Hepatocyte (in vitro differentiated cells): ENCODE data around the gene STK17A. TPM values are rescaled to one million over a fixed set of nuclear protein-coding genes. Genes with fewer than 3 reads are reported as not detected.

Experiments
- DNase-seq: peaks from one replicate; pipeline ENCODE4 v3.0.0-alpha.2; 2016; ENCODE audit warnings: low spot score
- H2AFZ ChIP-seq: fragments of 200-600 bp; sonication (generic); 2 replicates; pipeline ENCODE4 v1.6.0; 2016; ENCODE audit warnings: antibody characterized with exemption, mild to moderate bottlenecking
- H3K27ac ChIP-seq: fragments of 200-600 bp; sonication (generic); 2 replicates; pipeline ENCODE4 v1.5.1; 2016; ENCODE audit warnings: mild to moderate bottlenecking
- H3K27me3 ChIP-seq: fragments of 200-600 bp; sonication (generic); 2 replicates; pipeline ENCODE4 v1.6.1; 2016
- H3K36me3 ChIP-seq: fragments of 200-600 bp; sonication (generic); replicated peaks from 2 replicates; pipeline ENCODE4 v1.5.1; 2016; ENCODE audit warnings: low read depth; ENCODE audit not compliant: insufficient read depth
- H3K4me1 ChIP-seq: fragments of 200-600 bp; sonication (generic); 2 replicates; pipeline ENCODE4 v1.5.1; 2016; ENCODE audit warnings: mild to moderate bottlenecking, moderate library complexity; ENCODE audit not compliant: insufficient read depth
- H3K4me2 ChIP-seq: fragments of 200-600 bp; sonication (generic); 2 replicates; pipeline ENCODE4 v1.6.0; 2016
- H3K4me3 ChIP-seq: fragments of 200-600 bp; sonication (generic); 2 replicates; pipeline ENCODE4 v1.5.1; 2016; ENCODE audit warnings: mild to moderate bottlenecking
- H3K79me2 ChIP-seq: fragments of 200-600 bp; sonication (generic); 2 replicates; pipeline ENCODE4 v1.6.0; 2017; ENCODE audit warnings: mild to moderate bottlenecking
- H3K9me2 ChIP-seq: fragments of 200-600 bp; sonication (generic); replicated peaks from 2 replicates; pipeline ENCODE4 v1.6.0; 2017; ENCODE audit warnings: mild to moderate bottlenecking; ENCODE audit not compliant: insufficient read depth
- H3K9me3 ChIP-seq: fragments of 200-600 bp; sonication (generic); 2 replicates; pipeline ENCODE4 v1.5.1; 2016; ENCODE audit warnings: low read depth, mild to moderate bottlenecking
- H4K20me1 ChIP-seq: fragments of 200-600 bp; sonication (generic); 2 replicates; pipeline ENCODE4 v1.6.0; 2016; ENCODE audit warnings: mild to moderate bottlenecking; ENCODE audit not compliant: insufficient read depth, poor library complexity, severe bottlenecking
- EZH2 ChIP-seq: fragments of 200-600 bp; sonication (generic); IDR thresholded peaks from 2 replicates; pipeline ENCODE4 v1.6.1; 2016; ENCODE audit warnings: antibody characterized with exemption, mild to moderate bottlenecking, borderline replicate concordance
- EZH2phosphoT487 ChIP-seq: fragments of 200-600 bp; sonication (generic); IDR thresholded peaks from one replicate; pipeline ENCODE4 v1.6.1; 2018; ENCODE audit warnings: antibody characterized with exemption, mild to moderate bottlenecking, low read depth, moderate library complexity; ENCODE audit not compliant: unreplicated experiment, severe bottlenecking
- WGBS: methylation state at CpG from one replicate; pipeline ENCODE4 v1.1.6; 2016; ENCODE audit warnings: low lambda C conversion rate; ENCODE audit errors: missing lambda C conversion rate; 5-methylcytosine and 5-hydroxymethylcytosine counted together
- polyA plus RNA-seq: library from polyadenylated mRNA; unstranded; fragments of >200 nt; fragmentation: Nextera tagmentation; extraction: Ambion mirVana; gene quantifications from 2 replicates; pipeline ENCODE4 v1.2.1, GENCODE V29; 2016
- total RNA-seq: library from RNA; depleted of rRNA; stranded (reverse); fragments of >200 nt; gene quantifications from 2 replicates; pipeline ENCODE4 v1.2.3, GENCODE V29; 2014
- TF ChIP-seq, protein P1 (sequence below): fragments of 200-600 bp; sonication (generic); IDR thresholded peaks from 2 replicates; pipeline ENCODE4 v1.5.1; 2016; ENCODE audit warnings: antibody characterized with exemption, mild to moderate bottlenecking; ENCODE audit not compliant: poor library complexity

STK17A gene
- total and polyA plus RNA-seq, 2 experiments from 2014 or later, result 21.1 to 23.6 TPM

DNA sequence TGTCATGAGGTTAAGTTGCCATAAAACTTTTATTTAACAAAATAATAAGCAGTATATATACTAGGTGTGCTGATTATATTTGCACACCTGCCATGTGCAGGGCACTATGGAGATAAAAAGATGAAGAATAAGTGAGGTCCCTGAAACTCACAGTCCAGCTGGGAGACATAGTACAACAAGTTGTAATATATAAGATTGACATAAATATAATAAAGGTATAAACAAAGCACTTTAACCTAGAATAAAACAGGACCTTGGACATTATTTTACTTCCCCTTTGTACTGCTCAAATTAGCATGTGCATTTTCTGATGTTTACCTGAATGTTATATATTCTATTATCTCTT is 6.2 kb downstream of the STK17A start:
- Histone ChIP-seq H4K20me1 (peaks cover 23% of the 10 kb centered on the region), H3K4me3 (no peak overlapping the region), H2AFZ (no peak overlapping the region), H3K4me2 (no peak overlapping the region), H3K4me1 (peaks cover 18% of the 10 kb centered on the region), H3K27me3 (no peaks in the 10 kb centered on the region), H3K9me2 (no peaks in the 10 kb centered on the region), H3K9me3 (no peaks in the 10 kb centered on the region), H3K36me3 (no peaks in the 10 kb centered on the region), H3K79me2 (peaks cover 96% of the 10 kb centered on the region), H3K27ac (no peak overlapping the region)
- TF ChIP-seq EZH2phosphoT487 (no peak), EZH2 (no peak)
- TF ChIP-seq, protein P1, sequence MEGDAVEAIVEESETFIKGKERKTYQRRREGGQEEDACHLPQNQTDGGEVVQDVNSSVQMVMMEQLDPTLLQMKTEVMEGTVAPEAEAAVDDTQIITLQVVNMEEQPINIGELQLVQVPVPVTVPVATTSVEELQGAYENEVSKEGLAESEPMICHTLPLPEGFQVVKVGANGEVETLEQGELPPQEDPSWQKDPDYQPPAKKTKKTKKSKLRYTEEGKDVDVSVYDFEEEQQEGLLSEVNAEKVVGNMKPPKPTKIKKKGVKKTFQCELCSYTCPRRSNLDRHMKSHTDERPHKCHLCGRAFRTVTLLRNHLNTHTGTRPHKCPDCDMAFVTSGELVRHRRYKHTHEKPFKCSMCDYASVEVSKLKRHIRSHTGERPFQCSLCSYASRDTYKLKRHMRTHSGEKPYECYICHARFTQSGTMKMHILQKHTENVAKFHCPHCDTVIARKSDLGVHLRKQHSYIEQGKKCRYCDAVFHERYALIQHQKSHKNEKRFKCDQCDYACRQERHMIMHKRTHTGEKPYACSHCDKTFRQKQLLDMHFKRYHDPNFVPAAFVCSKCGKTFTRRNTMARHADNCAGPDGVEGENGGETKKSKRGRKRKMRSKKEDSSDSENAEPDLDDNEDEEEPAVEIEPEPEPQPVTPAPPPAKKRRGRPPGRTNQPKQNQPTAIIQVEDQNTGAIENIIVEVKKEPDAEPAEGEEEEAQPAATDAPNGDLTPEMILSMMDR, result no peak
- no peak for DNase-seq

DNA sequence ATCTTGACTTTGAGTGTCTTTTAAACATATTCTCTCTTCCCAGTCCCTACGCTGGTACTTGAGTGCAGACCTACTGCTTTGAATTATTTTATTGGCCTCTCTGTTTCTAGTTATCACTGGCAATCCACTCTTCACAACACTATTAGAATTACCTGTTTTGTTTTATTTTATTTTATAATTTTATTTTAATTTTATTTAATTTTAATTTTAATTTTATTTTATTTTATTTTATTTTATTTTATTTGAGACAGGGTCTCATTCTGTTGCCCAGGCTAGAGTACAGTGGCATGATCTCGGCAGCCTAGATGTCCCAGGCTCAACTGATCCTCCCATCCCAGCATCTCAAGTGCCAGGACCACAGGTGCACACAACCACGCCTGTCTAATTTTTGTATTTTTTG is 6.8 kb downstream of the STK17A start:
- WGBS, result 96% methylated on average over 3 of the region's 3 CpGs

DNA sequence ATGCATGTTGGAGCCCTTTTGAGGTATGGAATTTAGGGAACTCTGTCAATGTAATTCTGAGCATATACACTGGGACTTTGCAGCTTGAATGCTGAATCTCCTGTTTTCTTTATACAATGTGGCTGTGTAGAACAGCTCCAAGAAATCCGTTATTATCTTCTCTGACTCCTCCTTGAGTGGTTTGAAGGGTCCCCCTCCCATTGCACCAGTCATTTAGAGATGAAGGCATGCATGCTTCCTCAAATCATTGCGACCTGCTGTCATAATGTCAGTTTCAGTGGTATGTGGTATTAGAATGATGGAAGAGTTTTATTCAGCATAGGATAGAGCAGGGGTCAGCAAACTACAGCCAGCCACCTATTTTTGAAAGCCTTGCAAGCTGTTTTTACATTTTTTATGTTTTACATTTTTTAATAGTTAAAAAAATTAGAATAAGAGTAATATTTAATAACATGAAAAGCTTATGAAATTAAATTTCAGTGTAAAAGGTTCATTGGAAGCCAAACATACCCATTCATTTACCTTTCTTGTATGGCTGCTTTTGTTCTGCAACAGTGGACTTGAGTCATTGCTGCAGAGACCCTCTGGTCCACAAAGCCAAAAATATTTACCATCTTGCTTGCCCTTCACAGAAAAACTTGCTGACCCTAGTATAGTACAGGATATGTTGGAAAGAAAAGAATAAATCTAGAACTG is 8.1 kb downstream of the STK17A start:
- Histone ChIP-seq H3K27me3 (no peaks in the 10 kb centered on the region), H3K4me1 (peaks cover 2% of the 10 kb centered on the region), H3K9me2 (no peaks in the 10 kb centered on the region), H3K9me3 (no peaks in the 10 kb centered on the region), H3K36me3 (no peaks in the 10 kb centered on the region), H3K79me2 (peaks cover 95% of the 10 kb centered on the region), H4K20me1 (peaks cover 8% of the 10 kb centered on the region), H2AFZ (no peak overlapping the region), H3K4me2 (no peak overlapping the region), H3K4me3 (no peak overlapping the region), H3K27ac (peak overlapping the region; percentile 22)
- no peak for TF ChIP-seq EZH2phosphoT487
- TF ChIP-seq, protein P1, result no peak
- no peak for TF ChIP-seq EZH2
- 82% methylated on average over 2 of the region's 2 CpGs for WGBS
- DNase-seq, result no peak

More for the DNA sequence above, 6.8 kb downstream of the STK17A start:
- Histone ChIP-seq H4K20me1 (peaks cover 17% of the 10 kb centered on the region), H3K27me3 (no peaks in the 10 kb centered on the region), H2AFZ (no peak overlapping the region), H3K9me2 (no peaks in the 10 kb centered on the region), H3K4me1 (peaks cover 13% of the 10 kb centered on the region), H3K27ac (no peak overlapping the region), H3K36me3 (no peaks in the 10 kb centered on the region), H3K9me3 (no peaks in the 10 kb centered on the region), H3K4me2 (no peak overlapping the region), H3K4me3 (no peak overlapping the region), H3K79me2 (peaks cover 96% of the 10 kb centered on the region)
- no peak for DNase-seq
- no peak for TF ChIP-seq EZH2phosphoT487
- no peak for TF ChIP-seq EZH2
- TF ChIP-seq, protein P1, result no peak
